Stromal cell of bone marrow (primary cell): ENCODE data around the gene HLA-G.
A peak's percentile ranks its signal among the peaks of the same experiment; 100 is the strongest.

Source experiments
- DNase-seq: peaks from one replicate; pipeline ENCODE4 v3.0.0-alpha.2; 2012; ENCODE audit warnings: low read depth

The HLA-G gene

GRCh38 chr6:29818892-29819291 lies 8.7 kb upstream of the HLA-G start:
- no peak for DNase-seq

- no peak for DNase-seq
Measured at GRCh38 chr6:29824144-29824543, 3.5 kb upstream of the HLA-G start.

GRCh38 chr6:29825848-29826247 lies 1.8 kb upstream of the HLA-G start:
- DNase-seq, result no peak

- no peak for DNase-seq
Measured at GRCh38 chr6:29826271-29826670, 1.4 kb upstream of the HLA-G start.

GRCh38 chr6:29828471-29828797 lies 809 bp downstream of the HLA-G start:
- DNase-seq, result no peak

- no peak for DNase-seq
Measured at GRCh38 chr6:29829766-29830165, 2.1 kb downstream of the HLA-G start.

- no peak for DNase-seq
Measured at GRCh38 chr6:29830409-29830808, 2.8 kb downstream of the HLA-G start.

GRCh38 chr6:29831776-29832175 lies 4.2 kb downstream of the HLA-G start:
- DNase-seq, result no peak

GRCh38 chr6:29834564-29835436 lies 7.2 kb downstream of the HLA-G start:
- DNase-seq, result no peak

GRCh38 chr6:29839917-29840316 lies 12.3 kb downstream of the HLA-G start:
- no peak for DNase-seq

GRCh38 chr6:29841030-29841429 lies 13.4 kb downstream of the HLA-G start:
- DNase-seq, result no peak

GRCh38 chr6:29845405-29846006 lies 17.9 kb downstream of the HLA-G start:
- no peak for DNase-seq

GRCh38 chr6:29847871-29848630 lies 20.4 kb downstream of the HLA-G start:
- DNase-seq, result peak; percentile 16

GRCh38 chr6:29850011-29850553 lies 22.5 kb downstream of the HLA-G start:
- DNase-seq, result peak; percentile 11

- no peak for DNase-seq
Measured at GRCh38 chr6:29851190-29851589, 23.6 kb downstream of the HLA-G start.

GRCh38 chr6:29853245-29853644 lies 25.6 kb downstream of the HLA-G start:
- DNase-seq, result no peak

GRCh38 chr6:29858006-29858405 lies 30.4 kb downstream of the HLA-G start:
- DNase-seq, result no peak

GRCh38 chr6:29861521-29862255 lies 34.1 kb downstream of the HLA-G start:
- DNase-seq, result no peak

- DNase-seq, result no peak
Measured at GRCh38 chr6:29864037-29864810, 36.6 kb downstream of the HLA-G start.

- no peak for DNase-seq
Measured at GRCh38 chr6:29865631-29866030, 38.0 kb downstream of the HLA-G start.

GRCh38 chr6:29870104-29870503 lies 42.5 kb downstream of the HLA-G start:
- DNase-seq, result no peak
